GM18505 (cell line): Measurements from ENCODE around the gene TADA2A.
"Not testable (repeated sequence)": the region's sequence is repeated elsewhere in the genome, so short reads cannot be mapped to it uniquely, and the experiment has no call there.

Source experiments
- ATAC-seq: cut with Tn5 transposase; IDR thresholded peaks from one replicate; pipeline ENCODE4 v1.9.1; 2021; ENCODE audit not compliant: unreplicated experiment
- POLR2A ChIP-seq: IDR thresholded peaks from 4 replicates; pipeline ENCODE4 v1.6.1; 2011; ENCODE audit warnings: borderline replicate concordance; ENCODE audit not compliant: insufficient read depth, insufficient read length; ENCODE audit errors: extremely low read depth

The TADA2A gene

GRCh38 chr17:37384560-37385149, 22.0 kb upstream of the TADA2A start:
- TF ChIP-seq POLR2A: no peak
- no peak for ATAC-seq

GRCh38 chr17:37385474-37385990, 21.2 kb upstream of the TADA2A start:
- no peak for TF ChIP-seq POLR2A
- no peak for ATAC-seq

GRCh38 chr17:37386462-37386861, 20.2 kb upstream of the TADA2A start:
- TF ChIP-seq POLR2A: no peak
- ATAC-seq: no peak

GRCh38 chr17:37388266-37388665, 18.4 kb upstream of the TADA2A start:
- ATAC-seq: no peak
- no peak for TF ChIP-seq POLR2A

GRCh38 chr17:37389160-37389559, 17.5 kb upstream of the TADA2A start:
- TF ChIP-seq POLR2A: no peak
- no peak for ATAC-seq

GRCh38 chr17:37391146-37391545, 15.5 kb upstream of the TADA2A start:
- no peak for ATAC-seq
- no peak for TF ChIP-seq POLR2A

GRCh38 chr17:37392024-37392590, 14.6 kb upstream of the TADA2A start:
- no peak for ATAC-seq
- no peak for TF ChIP-seq POLR2A

GRCh38 chr17:37393352-37393751, 13.3 kb upstream of the TADA2A start:
- ATAC-seq: no peak
- no peak for TF ChIP-seq POLR2A

- ATAC-seq: no peak
- TF ChIP-seq POLR2A: no peak
Measured at GRCh38 chr17:37399265-37399803, 7.4 kb upstream of the TADA2A start.

- no peak for TF ChIP-seq POLR2A
- ATAC-seq: no peak
Measured at GRCh38 chr17:37400505-37400904, 6.2 kb upstream of the TADA2A start.

- ATAC-seq: not testable (repeated sequence)
Measured at GRCh38 chr17:37405522-37405921, 1.2 kb upstream of the TADA2A start.

GRCh38 chr17:37405955-37406634, 591 bp upstream of the TADA2A start:
- TF ChIP-seq POLR2A: no peak
- peak; percentile 35 for ATAC-seq

- ATAC-seq: not testable (repeated sequence)
Measured at GRCh38 chr17:37408145-37408479, 1.4 kb downstream of the TADA2A start.

GRCh38 chr17:37410357-37410756, 3.7 kb downstream of the TADA2A start:
- ATAC-seq: no peak
- TF ChIP-seq POLR2A: no peak
